NCI-H2196 (cell line): Measurements from ENCODE around the gene USP49.
A peak's percentile ranks its signal among the peaks of the same experiment; 100 is the strongest.

ENCODE experiments used
- DNase-seq: peaks from one replicate; lab custom pipeline; 2025; ENCODE audit not compliant: unreplicated experiment; lab: John Stamatoyannopoulos, UW

Gene USP49

DNA sequence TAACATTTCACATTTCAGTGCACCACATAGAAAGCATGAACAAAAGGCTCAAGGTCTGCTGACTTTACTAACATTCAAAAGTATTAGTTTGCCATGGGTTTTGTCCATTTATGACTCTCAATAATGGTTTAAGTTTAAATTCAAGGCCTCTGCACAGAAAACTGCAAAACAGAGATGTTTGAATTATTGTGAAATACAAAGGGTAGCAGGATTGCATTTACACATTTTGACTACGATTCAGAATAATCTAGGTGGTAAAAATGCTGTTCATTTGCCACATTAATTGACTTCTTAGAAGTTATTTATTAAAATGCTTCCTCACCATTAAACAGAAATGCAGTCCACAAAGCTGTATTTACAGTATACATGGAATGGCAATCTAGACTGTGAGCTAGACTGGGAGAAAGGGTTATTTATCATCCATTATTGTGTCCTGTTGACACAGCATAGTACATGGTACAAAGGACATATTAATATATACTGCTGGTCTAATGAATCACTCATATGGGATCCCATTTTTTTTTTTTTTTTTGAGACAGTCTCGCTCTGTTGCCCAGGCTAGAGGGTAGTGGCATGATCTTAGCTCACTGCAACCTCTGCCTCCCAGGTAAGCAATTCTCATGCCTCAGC, 18.0 kb downstream of the USP49 start:
- DNase-seq: no peak

GRCh38 chr6:41874741-41875140, 20.4 kb downstream of the USP49 start:
- DNase-seq: no peak

GRCh38 chr6:41872147-41872546, 23.0 kb downstream of the USP49 start:
- DNase-seq: no peak

DNA sequence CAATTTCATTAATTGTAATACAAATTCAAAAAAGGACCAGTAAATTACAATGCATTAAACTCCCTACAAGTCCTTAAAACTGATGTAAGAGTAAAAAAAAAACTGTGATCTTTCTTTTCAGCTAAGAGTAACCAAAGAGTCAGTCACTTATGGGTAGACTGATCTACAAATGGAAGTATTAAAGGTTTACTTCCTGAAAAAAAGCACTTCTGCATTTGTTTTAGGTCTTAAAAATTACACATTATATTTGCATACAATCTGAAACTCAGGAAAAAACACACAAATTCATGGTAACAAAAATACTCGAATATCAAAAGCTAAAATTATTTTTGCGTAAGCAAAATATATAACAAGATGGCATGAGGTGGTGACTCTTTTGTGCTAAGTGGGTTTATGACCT, 23.5 kb downstream of the USP49 start:
- DNase-seq: no peak

DNA sequence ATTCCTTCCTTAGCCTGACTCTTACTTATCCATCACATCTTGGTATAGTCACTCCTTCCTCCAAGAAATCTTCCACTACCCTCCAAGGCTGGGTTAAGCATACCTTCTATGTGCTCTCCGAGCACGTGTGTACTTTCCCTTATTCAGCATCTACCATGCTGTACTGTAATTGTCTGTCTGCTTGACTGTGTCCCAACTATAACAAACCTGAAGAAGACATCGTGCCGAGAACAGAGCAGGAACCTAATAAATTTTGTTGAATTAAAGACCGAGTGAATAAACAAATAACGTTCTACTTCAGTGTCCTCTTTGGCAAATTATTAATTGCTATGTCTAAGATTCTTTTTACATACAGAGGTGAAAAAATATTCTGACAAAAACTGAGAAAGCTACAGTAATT, 35.8 kb downstream of the USP49 start:
- DNase-seq: no peak

- no peak for DNase-seq
These were observed 36.5 kb downstream of the USP49 start for GRCh38 chr6:41858703-41859102.

DNA sequence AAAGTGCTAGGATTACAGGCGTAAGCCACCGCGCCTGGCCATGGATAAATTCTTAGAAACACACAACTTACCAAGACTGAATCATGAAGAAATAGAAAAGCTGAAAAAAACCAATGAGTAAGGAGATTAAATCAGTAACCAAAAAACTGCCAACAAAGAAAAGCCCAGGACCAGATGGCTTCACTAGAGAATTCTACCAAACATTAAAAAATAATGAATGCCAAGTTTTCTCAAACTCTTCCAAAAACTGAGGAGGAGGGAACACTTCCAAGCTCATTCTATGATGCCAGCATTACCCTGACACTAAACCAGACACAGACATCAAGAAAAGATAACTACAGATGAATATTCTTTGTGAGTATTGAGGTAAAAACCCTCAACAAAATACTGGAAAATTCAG, 44.3 kb downstream of the USP49 start:
- DNase-seq: no peak

DNA sequence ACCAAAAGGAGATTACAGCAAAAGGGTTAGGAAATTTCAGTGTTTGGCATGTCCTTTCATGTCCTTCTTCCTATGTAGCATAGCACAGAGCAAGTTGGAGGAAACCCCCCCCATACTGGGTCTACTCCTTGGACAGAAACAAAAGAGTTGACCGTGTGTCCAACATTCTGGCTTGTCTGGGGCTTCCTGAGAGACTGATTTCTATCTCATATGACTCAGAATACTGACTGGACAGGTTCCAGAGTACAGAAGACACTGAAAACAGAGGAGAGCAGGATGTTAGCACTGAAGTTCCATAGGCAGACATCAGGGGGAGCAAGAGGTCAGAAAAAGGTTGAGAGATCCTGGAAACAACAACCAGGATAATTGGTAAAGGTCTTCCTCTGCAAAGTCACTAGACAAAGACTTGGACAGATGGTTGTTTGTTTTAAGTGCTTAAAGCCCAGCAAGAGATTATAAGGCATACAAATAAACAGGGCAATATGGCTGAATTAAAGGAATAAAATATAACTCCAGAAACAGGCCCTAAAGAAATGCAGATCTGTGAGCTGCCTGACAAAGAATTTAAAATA, 48.4 kb downstream of the USP49 start:
- peak; percentile 86 for DNase-seq

DNA sequence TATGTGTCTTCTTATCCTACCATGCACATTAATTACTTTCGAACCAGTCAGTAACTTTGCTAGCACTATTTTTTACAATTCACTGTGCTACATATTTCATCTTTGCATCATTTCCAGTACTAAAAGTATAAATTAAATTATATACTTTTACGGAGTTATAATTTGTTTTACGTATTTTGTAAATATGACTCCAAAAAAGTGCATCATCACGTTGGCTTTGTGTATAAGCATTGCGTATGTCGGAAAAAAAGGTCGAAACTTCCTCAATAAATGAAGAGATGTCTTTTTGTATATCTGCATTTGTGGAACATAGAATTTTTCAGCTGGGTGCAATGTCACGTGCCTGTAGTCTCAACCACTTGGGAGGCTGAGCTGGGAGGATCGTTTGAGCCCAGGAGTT, 52.0 kb downstream of the USP49 start:
- DNase-seq: no peak

DNA sequence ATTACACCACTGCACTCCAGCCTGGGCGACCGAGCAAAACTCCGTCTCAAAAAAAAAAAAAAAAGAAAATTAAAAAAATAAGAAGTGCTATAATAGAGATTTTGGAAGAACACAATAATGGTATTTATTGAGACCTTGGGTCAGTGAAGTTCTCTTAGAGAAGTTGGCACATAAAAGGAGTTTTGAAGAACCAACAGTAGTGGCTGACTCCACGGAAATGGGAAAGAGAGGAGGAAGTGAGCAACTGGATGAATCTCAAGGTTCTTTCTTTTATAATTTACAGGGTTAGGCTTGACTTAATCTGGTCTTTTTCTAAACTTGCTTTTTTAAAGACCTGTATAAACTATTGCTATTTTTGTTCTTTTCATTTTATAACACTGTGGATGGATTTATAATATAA, 54.8 kb downstream of the USP49 start:
- DNase-seq: no peak

GRCh38 chr6:41836660-41837052, 58.5 kb downstream of the USP49 start:
- DNase-seq: no peak

DNA sequence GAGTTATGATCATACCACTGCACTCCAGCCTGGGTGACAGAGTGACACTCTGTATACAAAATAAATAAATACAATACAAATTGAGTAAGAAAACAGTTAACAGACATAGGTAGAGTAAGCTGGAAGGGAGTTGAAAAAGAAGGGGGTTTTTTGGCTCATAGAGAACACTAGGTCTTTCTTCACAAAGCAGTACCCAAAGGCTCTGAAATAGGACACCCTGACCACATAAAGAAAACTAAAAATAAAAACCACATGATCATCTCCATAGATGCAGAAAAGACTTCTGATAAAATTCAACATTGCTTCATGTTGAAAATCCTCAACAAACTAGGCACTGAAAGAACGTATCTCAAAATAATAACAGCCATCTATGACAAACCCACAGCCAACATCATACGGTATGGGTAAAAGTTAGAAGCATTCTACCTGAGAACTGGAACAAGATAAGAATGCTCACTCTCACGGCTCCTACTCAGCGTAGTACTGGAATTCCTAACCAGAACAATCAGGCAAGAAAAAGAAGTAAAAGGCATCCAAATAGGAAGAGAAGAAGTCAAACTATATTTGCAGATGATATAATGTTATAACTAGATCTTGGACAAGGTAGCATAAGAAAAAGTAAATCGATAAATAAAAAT, 59.0 kb downstream of the USP49 start:
- DNase-seq: no peak

- no peak for DNase-seq
These were observed 62.9 kb downstream of the USP49 start for GRCh38 chr6:41832263-41832662.

- no peak for DNase-seq
These were observed 68.7 kb downstream of the USP49 start for GRCh38 chr6:41826343-41827022.

- peak; percentile 26 for DNase-seq
These were observed 70.3 kb downstream of the USP49 start for GRCh38 chr6:41824571-41825569.

DNA sequence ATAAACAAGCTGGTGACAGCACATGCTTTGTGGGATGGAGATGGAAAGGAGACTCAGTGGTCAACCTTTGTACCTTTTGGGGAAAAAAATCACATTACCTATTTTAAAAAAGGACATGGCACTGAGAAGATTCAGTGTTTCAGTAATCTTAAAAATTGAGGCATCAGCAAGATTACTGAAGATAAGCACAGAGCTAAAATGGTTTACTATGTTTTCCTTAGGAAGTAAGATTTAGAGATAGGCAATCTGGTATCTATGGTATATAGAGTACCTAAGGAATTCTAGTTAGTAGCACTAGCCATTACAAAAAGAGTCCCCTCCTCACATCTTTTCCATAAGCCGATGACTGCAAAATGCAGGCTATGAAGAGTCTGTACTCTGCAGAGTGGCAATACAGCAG, 72.0 kb downstream of the USP49 start:
- DNase-seq: no peak

GRCh38 chr6:41822021-41822420, 73.2 kb downstream of the USP49 start:
- no peak for DNase-seq

DNA sequence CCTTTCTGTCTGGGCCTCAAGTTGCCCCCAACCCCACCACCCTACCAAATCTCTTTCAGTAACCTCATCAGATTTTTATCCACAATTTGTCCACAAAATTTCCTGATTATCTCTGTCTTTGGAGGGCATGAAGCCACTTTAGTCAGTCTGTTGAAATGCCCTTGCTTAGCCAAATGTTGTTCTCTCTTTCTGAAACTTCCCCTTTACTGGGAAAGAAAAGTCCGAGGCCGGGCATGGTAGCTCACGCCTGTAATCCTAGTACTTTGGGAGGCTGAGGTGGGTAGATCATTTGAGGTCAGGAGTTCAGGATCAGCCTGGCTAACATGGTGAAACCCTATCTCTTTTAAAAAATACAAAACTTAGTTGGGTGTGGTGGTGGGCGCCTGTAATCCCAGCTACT, 73.9 kb downstream of the USP49 start:
- no peak for DNase-seq

DNA sequence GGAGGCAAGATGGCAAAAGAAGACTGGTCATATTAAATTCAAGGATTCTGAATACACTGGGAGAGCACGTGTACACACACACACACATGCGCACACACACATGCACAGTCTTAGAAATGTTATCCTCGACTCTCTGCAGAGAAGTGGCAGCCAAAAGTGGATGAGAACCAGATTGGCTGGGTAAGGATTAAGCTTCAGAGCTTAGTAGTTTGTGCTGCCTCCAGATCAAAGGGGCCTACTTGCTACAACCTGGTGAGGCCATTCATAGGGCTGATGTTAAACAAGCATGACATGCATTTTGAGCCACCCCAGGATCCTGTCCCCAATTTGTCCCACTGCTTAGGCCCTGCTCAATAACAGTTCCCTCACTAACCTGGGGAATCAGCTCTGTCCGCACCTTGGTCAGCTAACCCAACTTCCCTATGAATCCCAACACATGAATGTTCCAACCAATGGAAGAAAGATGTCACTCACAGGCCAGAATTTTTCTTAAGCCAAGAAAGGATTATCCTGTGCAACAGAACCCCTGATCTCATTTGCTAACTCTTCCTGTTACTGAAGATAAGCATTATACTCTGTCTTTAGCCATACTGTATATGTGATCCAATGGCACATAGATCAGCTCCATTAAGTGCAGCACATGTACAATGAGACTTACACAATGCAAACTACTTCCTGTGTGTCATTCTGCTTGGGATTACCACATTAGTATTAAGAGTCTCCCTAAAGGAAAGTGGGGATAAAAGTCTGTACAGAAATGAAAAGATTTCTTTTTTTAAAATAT, 76.7 kb downstream of the USP49 start:
- DNase-seq: no peak

- no peak for DNase-seq
These were observed 79.6 kb downstream of the USP49 start for GRCh38 chr6:41815587-41815986.
